Left lobe of liver (tissue), 2 donors: ENCODE measurements around the gene WWOX. TPM values are rescaled to one million over a fixed set of nuclear protein-coding genes. Genes with fewer than 3 reads are reported as not detected.
"Not testable (repeated sequence)": the region's sequence is repeated elsewhere in the genome, so short reads cannot be mapped to it uniquely, and the experiment has no call there.

Experiments
- ATAC-seq: fragments of 200-7000 bp; cut with Tn5 transposase; one replicate; pipeline ENCODE4 v1.9.1; 2020; ENCODE audit warnings: mild to moderate bottlenecking, moderate library complexity
- DNase-seq: peaks from one replicate; pipeline ENCODE4 v3.0.0-alpha.2; 2020; ENCODE audit warnings: low spot score
- total RNA-seq: library from RNA; stranded (reverse); gene quantifications from one replicate; pipeline ENCODE4 v1.2.1, GENCODE V29; 2021
- donor health status: DM: no; HTN: no; CAD: no; lungs with moderate emphysema.
- donor health status: DM: no; HTN: yes; CAD: no.

WWOX gene
- 15.1 TPM for total RNA-seq

- DNase-seq (peak; percentile 98), ATAC-seq (peak; percentile 92)
These were observed at the start of gene WWOX for GRCh38 chr16:78099271-78100111. Gene WWOX (plus strand): TSS chr16:78099654.

- ATAC-seq: no peak
- no peak for DNase-seq
These were observed 48.6 kb upstream of the WWOX start for GRCh38 chr16:78050734-78051400.

DNA sequence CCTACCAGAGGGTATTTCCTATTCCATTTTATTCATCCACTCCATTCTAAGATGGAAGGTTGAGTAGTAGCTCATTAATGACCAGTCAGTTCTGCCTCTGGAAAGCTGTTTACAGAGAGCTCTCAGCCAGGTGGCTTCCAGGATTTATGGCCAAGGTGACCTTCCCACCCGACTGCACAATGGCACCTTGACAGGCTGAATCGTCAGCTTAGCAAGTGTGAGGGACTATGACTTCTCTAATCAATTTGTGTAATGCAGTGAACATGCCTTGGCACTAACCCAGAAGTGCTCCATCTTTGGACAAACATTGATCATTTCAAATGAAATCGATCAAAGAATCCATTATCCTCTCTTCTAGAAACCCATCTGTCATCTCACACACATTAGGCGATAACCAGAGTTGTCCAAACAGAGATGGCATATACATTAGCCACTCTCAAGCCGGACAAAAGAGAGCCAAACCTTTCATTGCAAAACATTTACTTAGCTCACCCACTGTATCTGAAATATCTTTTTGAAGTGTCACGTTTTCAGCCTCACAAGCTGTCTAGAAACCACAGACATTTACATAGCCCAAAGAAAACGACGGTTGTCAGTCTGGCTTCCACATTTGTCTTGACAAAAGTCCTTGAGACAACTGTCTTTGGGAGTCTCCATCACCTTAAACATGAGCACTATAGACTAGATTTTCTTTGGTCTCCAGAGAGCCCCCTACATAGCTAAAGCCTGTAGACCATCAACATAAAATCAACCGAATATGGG lies 41.5 kb upstream of the WWOX start:
- ATAC-seq: no peak
- DNase-seq: no peak

- not testable (repeated sequence) for DNase-seq, ATAC-seq
These were observed 39.6 kb upstream of the WWOX start for GRCh38 chr16:78059806-78060205.

DNA sequence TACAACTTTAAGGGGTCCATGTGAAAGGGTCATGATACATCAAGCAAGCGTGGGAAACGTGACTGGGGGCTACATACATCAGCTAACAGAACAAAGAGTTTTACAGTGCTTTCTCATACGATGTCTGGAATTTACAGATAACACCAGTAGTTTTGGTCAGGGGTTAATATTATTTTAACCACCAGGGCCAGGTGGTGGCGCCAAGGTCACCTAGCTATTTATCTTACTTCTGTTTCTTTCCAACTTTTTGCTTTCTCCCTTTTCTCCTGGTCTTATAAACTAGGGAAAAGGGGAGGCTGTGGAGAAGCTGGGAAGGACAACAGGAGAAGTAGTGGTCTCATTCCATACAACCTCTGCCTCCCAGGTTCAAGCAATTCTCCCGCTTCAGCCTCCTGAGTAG lies 39.2 kb upstream of the WWOX start:
- DNase-seq (no peak), ATAC-seq (no peak)

GRCh38 chr16:78060809-78061208 lies 38.6 kb upstream of the WWOX start:
- no peak for ATAC-seq

DNA sequence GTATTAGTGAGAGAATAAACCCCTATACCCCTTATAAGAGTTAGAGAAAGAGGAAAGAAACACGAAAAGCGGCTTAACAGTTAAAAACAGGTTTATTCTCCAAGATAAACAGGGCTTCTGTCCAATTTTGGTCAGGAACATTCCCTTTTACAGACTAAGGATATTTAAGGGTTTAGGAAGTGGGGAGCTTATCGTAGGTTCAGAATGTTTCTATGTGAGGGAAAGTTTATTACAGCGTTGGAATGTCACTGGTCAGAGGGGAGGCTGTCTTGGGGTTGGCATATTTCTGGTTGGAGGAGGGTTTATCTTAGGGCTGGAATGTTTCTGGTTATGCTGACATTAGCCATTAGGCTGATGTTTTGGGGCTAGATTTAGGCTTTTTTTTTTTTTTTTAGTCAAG lies 34.1 kb upstream of the WWOX start:
- ATAC-seq: no peak
- DNase-seq: no peak

More at GRCh38 chr16:78060809-78061208, 38.6 kb upstream of the WWOX start:
- DNase-seq: no peak

GRCh38 chr16:78069913-78070312 lies 29.5 kb upstream of the WWOX start:
- ATAC-seq (no peak), DNase-seq (no peak)

GRCh38 chr16:78072275-78072674 lies 27.2 kb upstream of the WWOX start:
- no peak for ATAC-seq

GRCh38 chr16:78075800-78076199 lies 23.7 kb upstream of the WWOX start:
- ATAC-seq: no peak
- no peak for DNase-seq

More at GRCh38 chr16:78072275-78072674, 27.2 kb upstream of the WWOX start:
- no peak for DNase-seq

GRCh38 chr16:78081341-78081740 lies 18.1 kb upstream of the WWOX start:
- ATAC-seq: no peak
- DNase-seq: no peak

DNA sequence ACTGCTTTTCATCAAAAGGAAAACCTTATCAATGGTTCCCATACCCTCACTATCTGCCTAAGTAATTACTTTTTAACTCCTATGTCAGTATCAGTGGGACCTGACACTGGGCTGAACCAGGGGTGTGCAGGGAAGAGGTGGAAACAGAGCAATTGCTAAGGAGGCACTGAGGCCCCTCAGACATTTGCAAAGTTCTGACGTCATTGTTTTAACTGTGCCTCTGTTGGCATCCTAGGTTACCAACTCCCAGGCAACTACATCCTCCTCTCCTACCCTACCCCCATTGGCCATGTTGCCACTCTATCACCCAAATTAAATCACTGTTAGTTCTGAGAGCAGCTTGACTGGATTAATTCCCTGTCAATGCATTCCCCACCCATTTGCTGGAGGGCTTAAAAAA lies 8.0 kb upstream of the WWOX start:
- DNase-seq: no peak
- ATAC-seq: no peak

GRCh38 chr16:78092758-78093157 lies 6.7 kb upstream of the WWOX start:
- no peak for DNase-seq
- no peak for ATAC-seq

DNA sequence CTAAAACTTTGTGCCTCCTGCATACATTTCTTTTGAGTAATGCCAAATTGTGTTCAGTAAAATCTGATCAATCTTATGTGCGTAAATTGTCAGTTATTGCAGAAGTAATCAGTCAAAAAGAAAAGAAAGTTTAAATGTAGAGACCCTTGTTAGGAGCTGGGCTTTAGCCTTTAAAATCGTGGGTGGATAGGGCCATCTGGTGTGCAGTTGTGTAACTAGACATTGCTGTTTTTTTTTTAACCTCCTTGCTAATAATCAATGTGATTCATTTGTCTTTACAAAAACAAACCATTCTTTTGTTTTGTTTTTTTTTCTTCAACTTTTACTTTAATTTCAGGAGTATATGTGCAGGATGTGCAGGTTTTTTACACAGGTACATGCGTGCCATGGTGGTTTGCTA lies 5.3 kb upstream of the WWOX start:
- no peak for DNase-seq
- ATAC-seq: no peak

DNA sequence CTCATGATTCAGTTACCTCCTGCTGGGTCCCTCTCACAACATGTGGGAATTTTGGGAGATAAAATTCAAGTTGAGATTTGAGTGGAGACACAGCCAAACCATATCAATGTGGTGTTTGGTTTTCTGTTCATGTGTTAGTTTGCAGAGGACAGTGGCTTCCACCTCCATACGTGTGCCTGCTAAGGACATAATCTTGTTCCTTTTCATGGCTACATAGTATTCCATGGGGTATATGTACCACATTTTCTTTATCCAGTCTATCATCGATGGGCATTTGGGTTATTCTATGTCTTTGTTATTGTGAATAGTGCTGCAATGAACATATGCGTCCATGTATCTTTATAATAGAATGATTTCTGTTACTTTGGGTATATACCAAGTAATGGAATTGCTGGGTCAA lies 4.5 kb upstream of the WWOX start:
- ATAC-seq: no peak
- no peak for DNase-seq

DNA sequence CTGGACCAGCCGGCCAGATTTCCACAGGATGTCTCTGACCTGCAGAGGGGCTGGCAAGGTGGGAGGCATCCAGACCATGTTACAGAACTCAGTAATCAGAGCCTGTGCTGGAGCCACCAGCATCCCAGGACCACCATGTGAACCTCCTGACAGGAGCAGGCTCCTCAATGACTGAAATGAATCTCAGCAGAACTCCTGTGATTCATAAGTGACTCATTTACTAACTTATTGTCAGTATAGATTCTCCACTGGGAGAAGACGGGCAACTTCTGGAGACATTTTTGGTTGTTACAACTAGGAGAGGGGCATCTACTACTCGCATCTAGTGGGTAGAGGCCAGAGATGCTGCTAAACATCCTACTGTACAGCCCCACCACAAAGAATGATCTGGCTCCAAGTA lies 3.1 kb upstream of the WWOX start:
- ATAC-seq (no peak), DNase-seq (no peak)

- ATAC-seq: no peak
- no peak for DNase-seq
These were observed 1.9 kb upstream of the WWOX start for GRCh38 chr16:78097548-78097947.

GRCh38 chr16:78098087-78098486 lies 1.4 kb upstream of the WWOX start:
- ATAC-seq (no peak), DNase-seq (no peak)

GRCh38 chr16:78098595-78099270 lies 721 bp upstream of the WWOX start:
- ATAC-seq (no peak), DNase-seq (no peak)

DNA sequence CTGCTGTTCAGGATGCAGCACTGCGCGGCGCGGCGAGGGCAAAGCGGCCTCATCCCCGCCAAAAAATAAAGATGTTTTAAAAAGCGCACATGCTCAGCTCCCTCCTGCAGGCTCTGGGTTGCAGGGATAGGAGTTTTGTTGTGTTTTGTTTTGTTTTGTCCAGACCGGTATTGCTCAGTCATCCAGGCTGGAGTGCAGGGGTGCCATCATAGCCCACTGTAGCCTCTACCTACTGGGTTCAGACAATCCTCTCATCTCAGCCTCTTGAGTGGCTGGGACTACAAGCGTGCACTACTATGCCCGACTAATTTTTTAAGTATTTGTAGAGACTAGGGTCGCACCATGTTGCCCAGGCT lies 636 bp downstream of the WWOX start:
- DNase-seq (no peak), ATAC-seq (no peak)

GRCh38 chr16:78102122-78102660 lies 2.7 kb downstream of the WWOX start:
- no peak for DNase-seq
- no peak for ATAC-seq
